ENCODE measurements around the gene CCDC186. TPM values are rescaled to one million over a fixed set of nuclear protein-coding genes. Genes with fewer than 3 reads are reported as not detected.
A peak's percentile ranks its signal among the peaks of the same experiment; 100 is the strongest.

Gene CCDC186
- total RNA-seq, 1 donor from 2014 or later = 22.9 TPM

DNA sequence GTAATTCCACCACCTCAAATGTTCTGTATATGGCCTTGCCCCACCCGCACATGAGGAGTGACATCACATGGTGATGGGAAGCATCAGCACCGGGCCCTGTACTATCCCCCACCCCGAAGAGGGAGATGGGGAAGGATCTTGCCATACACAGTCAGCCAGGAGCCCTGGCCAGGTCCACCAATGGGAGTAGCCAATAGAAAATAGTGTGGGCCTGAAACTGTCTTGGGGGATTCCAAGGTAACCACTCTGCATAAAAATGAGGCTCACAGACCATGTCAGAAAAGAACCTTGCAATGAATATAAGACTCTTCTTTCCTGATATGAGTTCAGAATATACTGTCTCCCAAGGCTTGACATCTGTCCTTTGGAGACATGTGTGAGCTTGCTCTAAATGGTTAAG is 79.2 kb downstream of the CCDC186 start:
- Histone ChIP-seq H3K27ac (no peak overlapping the region), H3F3A (ENCODE audit: low read depth) (no peaks in the 10 kb centered on the region), H2AFZ (replicated peaks) (no peak overlapping the region), H3K9me3 (ENCODE audit: low read depth) (no peaks in the 10 kb centered on the region), H4K20me1 (ENCODE audit: low read depth) (no peaks in the 10 kb centered on the region), H3K79me2 (ENCODE audit: low read depth) (no peaks in the 10 kb centered on the region), H3K4me3 (no peak overlapping the region), H3K9ac (no peak overlapping the region), H3K4me1 (no peaks in the 10 kb centered on the region), H3K27me3 (peaks cover 3% of the 10 kb centered on the region), H3K36me3 (no peaks in the 10 kb centered on the region), H3K4me2 (no peak overlapping the region)
- no peak for DNase-seq (ENCODE audit: low spot score)
- Mint-ChIP-seq H3K9me3 (peaks cover 2% of the 10 kb centered on the region), H3K27ac (no peak overlapping the region), H3K27me3 (ENCODE audit: insufficient read depth, low read depth) (peaks cover 16% of the 10 kb centered on the region), H3K4me1 (no peaks in the 10 kb centered on the region), H3K4me3 (no peak overlapping the region), H3K36me3 (no peaks in the 10 kb centered on the region)
- TF ChIP-seq EZH2 (IDR thresholded peaks at IDR 0.05) (no peak), EZH2phosphoT487 (IDR thresholded peaks at IDR 0.05) (no peak)
- TF ChIP-seq, protein P1, sequence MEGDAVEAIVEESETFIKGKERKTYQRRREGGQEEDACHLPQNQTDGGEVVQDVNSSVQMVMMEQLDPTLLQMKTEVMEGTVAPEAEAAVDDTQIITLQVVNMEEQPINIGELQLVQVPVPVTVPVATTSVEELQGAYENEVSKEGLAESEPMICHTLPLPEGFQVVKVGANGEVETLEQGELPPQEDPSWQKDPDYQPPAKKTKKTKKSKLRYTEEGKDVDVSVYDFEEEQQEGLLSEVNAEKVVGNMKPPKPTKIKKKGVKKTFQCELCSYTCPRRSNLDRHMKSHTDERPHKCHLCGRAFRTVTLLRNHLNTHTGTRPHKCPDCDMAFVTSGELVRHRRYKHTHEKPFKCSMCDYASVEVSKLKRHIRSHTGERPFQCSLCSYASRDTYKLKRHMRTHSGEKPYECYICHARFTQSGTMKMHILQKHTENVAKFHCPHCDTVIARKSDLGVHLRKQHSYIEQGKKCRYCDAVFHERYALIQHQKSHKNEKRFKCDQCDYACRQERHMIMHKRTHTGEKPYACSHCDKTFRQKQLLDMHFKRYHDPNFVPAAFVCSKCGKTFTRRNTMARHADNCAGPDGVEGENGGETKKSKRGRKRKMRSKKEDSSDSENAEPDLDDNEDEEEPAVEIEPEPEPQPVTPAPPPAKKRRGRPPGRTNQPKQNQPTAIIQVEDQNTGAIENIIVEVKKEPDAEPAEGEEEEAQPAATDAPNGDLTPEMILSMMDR (IDR thresholded peaks at IDR 0.05) = no peak

DNA sequence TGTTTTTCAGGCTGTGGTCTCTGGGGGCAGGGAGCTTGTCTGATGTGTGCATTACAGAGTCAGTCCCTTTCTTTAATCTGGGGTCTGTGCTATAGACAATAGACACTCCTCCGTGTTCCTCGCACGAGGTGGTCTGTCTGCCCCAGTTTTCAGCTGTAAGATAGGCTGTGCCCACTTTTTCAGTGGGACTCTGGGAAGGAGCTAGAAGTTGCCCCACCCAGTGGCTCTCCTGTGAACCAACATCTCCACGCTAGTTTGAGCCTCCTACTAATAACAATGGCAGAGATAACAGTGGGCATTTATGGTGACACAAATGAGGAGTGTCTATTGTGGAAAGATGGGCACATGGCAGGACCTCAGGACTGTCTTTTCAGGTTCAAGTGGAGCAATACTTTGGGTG is 86.3 kb downstream of the CCDC186 start:
- no peaks in the 10 kb centered on the region for H4K20me1 ChIP-seq (ENCODE audit: low read depth)
- H3K79me2 ChIP-seq (ENCODE audit: low read depth) = no peaks in the 10 kb centered on the region
- H3K9me3 ChIP-seq (ENCODE audit: low read depth) = no peaks in the 10 kb centered on the region
- no peak overlapping the region for H3K4me3 ChIP-seq
- TF ChIP-seq, protein P1 (IDR thresholded peaks at IDR 0.05) = no peak
- no peak for TF ChIP-seq EZH2 (IDR thresholded peaks at IDR 0.05)
- TF ChIP-seq EZH2phosphoT487 (IDR thresholded peaks at IDR 0.05) = no peak
- no peak overlapping the region for H3K4me2 ChIP-seq
- no peaks in the 10 kb centered on the region for H3K36me3 ChIP-seq
- Mint-ChIP-seq H3K4me3 (no peak overlapping the region), H3K36me3 (no peaks in the 10 kb centered on the region), H3K4me1 (no peaks in the 10 kb centered on the region), H3K27me3 (ENCODE audit: insufficient read depth, low read depth) (peaks cover 7% of the 10 kb centered on the region), H3K27ac (no peak overlapping the region), H3K9me3 (peaks cover 2% of the 10 kb centered on the region)
- H2AFZ ChIP-seq (replicated peaks) = no peak overlapping the region
- H3K9ac ChIP-seq = no peak overlapping the region
- no peaks in the 10 kb centered on the region for H3K4me1 ChIP-seq
- peaks cover 4% of the 10 kb centered on the region for H3F3A ChIP-seq (ENCODE audit: low read depth)
- DNase-seq (ENCODE audit: low spot score) = no peak
- no peaks in the 10 kb centered on the region for H3K27me3 ChIP-seq
- H3K27ac ChIP-seq = no peak overlapping the region

DNA sequence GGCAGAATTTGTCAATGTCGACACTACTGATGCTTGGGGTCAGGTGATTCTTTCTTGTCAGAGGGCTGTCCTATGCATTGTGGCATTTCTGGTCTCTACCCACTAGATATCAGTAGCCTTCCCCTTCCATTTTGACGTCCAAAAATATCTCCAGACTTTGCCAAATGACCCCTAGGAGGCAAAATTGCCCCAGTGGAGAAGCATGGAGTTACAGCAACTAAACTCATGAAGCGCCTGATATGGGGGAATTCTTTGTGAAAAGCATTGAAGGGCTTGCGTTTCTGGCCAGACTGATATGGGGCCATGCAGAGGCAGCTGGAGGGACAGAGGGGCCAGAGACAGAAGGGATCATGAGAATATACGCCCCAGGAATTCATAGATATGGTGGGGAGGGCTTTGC is 86.7 kb downstream of the CCDC186 start:
- peaks cover 4% of the 10 kb centered on the region for H3F3A ChIP-seq (ENCODE audit: low read depth)
- H3K27ac ChIP-seq = no peak overlapping the region
- no peaks in the 10 kb centered on the region for H4K20me1 ChIP-seq (ENCODE audit: low read depth)
- Mint-ChIP-seq H3K36me3 (no peaks in the 10 kb centered on the region), H3K27ac (no peak overlapping the region), H3K27me3 (ENCODE audit: insufficient read depth, low read depth) (peaks cover 7% of the 10 kb centered on the region), H3K9me3 (peaks cover 2% of the 10 kb centered on the region), H3K4me1 (no peaks in the 10 kb centered on the region), H3K4me3 (no peak overlapping the region)
- H3K4me1 ChIP-seq = no peaks in the 10 kb centered on the region
- H3K27me3 ChIP-seq = no peaks in the 10 kb centered on the region
- no peaks in the 10 kb centered on the region for H3K79me2 ChIP-seq (ENCODE audit: low read depth)
- no peak overlapping the region for H2AFZ ChIP-seq (replicated peaks)
- DNase-seq (ENCODE audit: low spot score) = no peak
- no peaks in the 10 kb centered on the region for H3K36me3 ChIP-seq
- no peak overlapping the region for H3K4me3 ChIP-seq
- no peaks in the 10 kb centered on the region for H3K9me3 ChIP-seq (ENCODE audit: low read depth)
- TF ChIP-seq, protein P1 (IDR thresholded peaks at IDR 0.05) = peak; percentile 12
- no peak for TF ChIP-seq EZH2 (IDR thresholded peaks at IDR 0.05)
- no peak overlapping the region for H3K4me2 ChIP-seq
- no peak overlapping the region for H3K9ac ChIP-seq
